Mesenchymal stem cell (in vitro differentiated cells and primary cell): ENCODE measurements around the gene NEK2.

Experiments used
- DNase-seq: peaks from one replicate; pipeline ENCODE4 v3.0.0-alpha.2; 2013
- H2AFZ ChIP-seq: one replicate; pipeline ENCODE4 v1.6.1; 2013; ENCODE audit warnings: low read depth, mild to moderate bottlenecking, control low read depth, inconsistent platforms, low read length, moderate library complexity
- H2AK5ac ChIP-seq: 2 replicates; pipeline ENCODE4 v1.6.1; 2013; ENCODE audit warnings: low read length, moderate library complexity, mild to moderate bottlenecking, inconsistent platforms; ENCODE audit not compliant: severe bottlenecking
- H2BK120ac ChIP-seq: one replicate; pipeline ENCODE4 v1.6.1; 2013; ENCODE audit warnings: low read depth, mild to moderate bottlenecking, inconsistent platforms, low read length, moderate library complexity
- H2BK12ac ChIP-seq, 2 experiments: one replicate each; pipeline ENCODE4 v1.6.1; 2013; ENCODE audit warnings: inconsistent platforms in 2 of 2, low read length in 2 of 2, mild to moderate bottlenecking in 2 of 2, moderate library complexity in 2 of 2, control low read depth in 1 of 2
- H2BK15ac ChIP-seq: one replicate; pipeline ENCODE4 v1.6.1; 2013; ENCODE audit warnings: mild to moderate bottlenecking, low read depth, inconsistent platforms; ENCODE audit not compliant: poor library complexity, severe bottlenecking
- H2BK5ac ChIP-seq: 2 replicates; pipeline ENCODE4 v1.6.1; 2013; ENCODE audit warnings: low read depth, mild to moderate bottlenecking, low read length, control low read depth, inconsistent platforms; ENCODE audit not compliant: poor library complexity, severe bottlenecking
- H3K14ac ChIP-seq, 2 experiments: one replicate each; pipeline ENCODE4 v1.6.1; 2013; ENCODE audit warnings: inconsistent platforms in 2 of 2, low read length in 2 of 2, control low read depth in 1 of 2, mild to moderate bottlenecking in 1 of 2, moderate library complexity in 1 of 2
- H3K18ac ChIP-seq, 2 experiments: one replicate each; pipeline ENCODE4 v1.6.1; 2013; ENCODE audit warnings: inconsistent platforms in 2 of 2, low read length in 2 of 2, control low read depth in 1 of 2, low read depth in 1 of 2, mild to moderate bottlenecking in 1 of 2
- H3K23ac ChIP-seq, 2 experiments: one replicate each; pipeline ENCODE4 v1.6.1; 2013; ENCODE audit warnings: inconsistent platforms in 2 of 2, low read length in 2 of 2, mild to moderate bottlenecking in 2 of 2, moderate library complexity in 2 of 2, control low read depth in 1 of 2
- H3K27ac ChIP-seq: 2 replicates; pipeline ENCODE4 v1.5.1; 2013; ENCODE audit warnings: mild to moderate bottlenecking, moderate library complexity, low read length, control low read depth, inconsistent platforms; ENCODE audit not compliant: poor library complexity, severe bottlenecking
- H3K27me3 ChIP-seq, 2 experiments: 2 replicates each; pipeline versions ENCODE4 v1.6.1 to v1.7.0; 2013; ENCODE audit warnings: low read length in 2 of 2, mild to moderate bottlenecking in 2 of 2, moderate library complexity in 2 of 2, control low read depth in 1 of 2, inconsistent platforms in 1 of 2; ENCODE audit not compliant: control insufficient read depth in 1 of 2, insufficient read depth in 1 of 2
- H3K36me3 ChIP-seq, 2 experiments: 2 replicates each; pipeline versions ENCODE4 v1.6.1 to v1.7.0; 2013; ENCODE audit warnings: low read length in 2 of 2, control low read depth in 1 of 2, inconsistent platforms in 1 of 2, low read depth in 1 of 2, mild to moderate bottlenecking in 1 of 2; ENCODE audit not compliant: insufficient read depth in 2 of 2, control insufficient read depth in 1 of 2
- H3K4ac ChIP-seq, 2 experiments: one replicate each; pipeline ENCODE4 v1.6.1; 2013; ENCODE audit warnings: inconsistent platforms in 2 of 2, low read length in 2 of 2, mild to moderate bottlenecking in 2 of 2, moderate library complexity in 2 of 2, control low read depth in 1 of 2, low read depth in 1 of 2
- H3K4me1 ChIP-seq: 2 replicates; pipeline ENCODE4 v1.6.1; 2013; ENCODE audit warnings: low read depth, low read length, control low read depth; ENCODE audit not compliant: control insufficient read depth, insufficient read depth
- H3K4me2 ChIP-seq: 2 replicates; pipeline ENCODE4 v1.6.1; 2013; ENCODE audit warnings: low read length, mild to moderate bottlenecking, inconsistent platforms; ENCODE audit not compliant: poor library complexity, severe bottlenecking
- H3K4me3 ChIP-seq, 2 experiments: 2 replicates each; pipeline versions ENCODE4 v1.5.1 to v1.7.0; 2013; ENCODE audit warnings: low read length in 2 of 2, mild to moderate bottlenecking in 2 of 2, control low read depth in 1 of 2, low read depth in 1 of 2; ENCODE audit not compliant: insufficient read depth in 1 of 2
- H3K79me1 ChIP-seq: replicated peaks from 2 replicates; pipeline ENCODE4 v1.6.1; 2013; ENCODE audit warnings: mild to moderate bottlenecking, control low read depth, low read length, inconsistent platforms; ENCODE audit not compliant: poor library complexity, severe bottlenecking
- H3K9ac ChIP-seq: 2 replicates; pipeline ENCODE4 v1.7.0; 2013; ENCODE audit warnings: mild to moderate bottlenecking, low read length, moderate library complexity
- H3K9me3 ChIP-seq: 2 replicates; pipeline ENCODE4 v1.7.0; 2013; ENCODE audit warnings: mild to moderate bottlenecking, low read length; ENCODE audit not compliant: control insufficient read depth
- H4K8ac ChIP-seq: one replicate; pipeline ENCODE4 v1.6.1; 2013; ENCODE audit warnings: inconsistent platforms, mild to moderate bottlenecking, low read length, moderate library complexity
- H4K91ac ChIP-seq: one replicate; pipeline ENCODE4 v1.6.1; 2013; ENCODE audit warnings: mild to moderate bottlenecking, low read length, inconsistent platforms
- WGBS: methylation state at CpG from one replicate; pipeline ENCODE4 v1.1.7; 2013; ENCODE audit warnings: mixed read lengths; 5-methylcytosine and 5-hydroxymethylcytosine counted together

The NEK2 gene

DNA sequence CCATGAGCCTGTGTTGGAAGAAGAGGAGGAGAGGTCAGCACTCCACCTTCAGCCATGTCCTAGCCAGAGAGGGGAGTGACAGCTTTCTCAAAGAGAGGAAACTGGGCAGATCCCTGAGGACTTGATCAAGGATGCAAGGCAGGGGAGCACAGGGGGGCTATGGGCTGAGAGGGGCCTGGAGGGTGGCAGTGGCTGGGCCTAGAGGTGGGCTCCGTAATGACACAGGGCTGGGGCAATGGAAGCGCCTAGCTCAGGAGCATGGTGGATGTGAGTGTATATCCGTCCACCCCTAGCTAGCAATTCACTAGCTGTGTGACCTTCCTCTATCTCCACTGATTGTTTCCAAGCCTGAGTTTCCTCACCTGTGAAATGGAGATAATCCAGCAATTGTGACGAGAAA is 32.6 kb downstream of the NEK2 start:
- Histone ChIP-seq H3K14ac (no peak overlapping the region), H2BK15ac (no peak overlapping the region), H3K9me3 (no peaks in the 10 kb centered on the region), H3K27me3 (no peaks in the 10 kb centered on the region), H3K23ac (no peak overlapping the region), H3K18ac (no peak overlapping the region), H2AFZ (no peak overlapping the region), H2BK12ac (no peak overlapping the region), H2BK5ac (no peak overlapping the region), H3K79me1 (peaks cover 2% of the 10 kb centered on the region), H3K4me2 (no peak overlapping the region), H4K91ac (no peak overlapping the region), H3K36me3 (no peaks in the 10 kb centered on the region), H3K9ac (no peak overlapping the region), H2AK5ac (peak overlapping the region; percentile 66), H3K27ac (no peak overlapping the region), H3K4ac (no peak overlapping the region), H3K4me3 (no peak overlapping the region), H2BK120ac (no peak overlapping the region), H3K4me1 (peaks cover 27% of the 10 kb centered on the region), H4K8ac (no peak overlapping the region)
- no peak for DNase-seq
- WGBS = 83% methylated on average over 1 of the region's 4 CpGs

DNA sequence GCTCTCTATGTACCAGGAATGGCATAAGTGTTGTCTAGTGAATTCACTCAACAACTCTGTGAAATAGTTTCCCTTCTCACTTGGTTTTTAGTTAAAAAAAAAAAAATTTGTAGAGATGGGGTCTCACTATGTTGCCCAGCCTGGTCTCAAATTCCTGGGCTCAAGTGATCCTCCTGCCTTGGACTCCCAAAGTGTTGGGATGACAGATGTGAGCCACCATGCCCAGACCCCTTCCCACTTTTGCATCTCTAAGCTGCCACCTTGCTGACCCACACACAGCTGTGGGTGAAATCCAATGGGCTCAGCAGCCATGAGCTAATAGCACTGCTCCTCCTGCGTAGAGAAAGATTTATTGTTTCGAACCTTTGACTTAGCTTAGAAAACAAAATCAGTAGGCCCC is 33.5 kb downstream of the NEK2 start:
- no peak for DNase-seq
- H3K14ac ChIP-seq = no peak overlapping the region

GRCh38 chr1:211641044-211641800 is 34.2 kb downstream of the NEK2 start:
- no peak overlapping the region for H3K9ac ChIP-seq
- no peak overlapping the region for H3K4me3 ChIP-seq
- DNase-seq = no peak
- 100% methylated on average over 8 of the region's 11 CpGs for WGBS
- H3K4me2 ChIP-seq = no peak overlapping the region
- H4K8ac ChIP-seq = no peak overlapping the region
- no peaks in the 10 kb centered on the region for H3K27me3 ChIP-seq
- H2AK5ac ChIP-seq = peak overlapping the region; percentile 29
- no peak overlapping the region for H3K18ac ChIP-seq
- H2BK12ac ChIP-seq = no peak overlapping the region
- H4K91ac ChIP-seq = no peak overlapping the region
- peaks cover 30% of the 10 kb centered on the region for H3K4me1 ChIP-seq
- no peak overlapping the region for H2BK5ac ChIP-seq
- no peak overlapping the region for H3K27ac ChIP-seq
- no peak overlapping the region for H3K14ac ChIP-seq
- no peak overlapping the region for H3K4ac ChIP-seq
- H2BK15ac ChIP-seq = no peak overlapping the region
- no peak overlapping the region for H2AFZ ChIP-seq
- H3K9me3 ChIP-seq = no peaks in the 10 kb centered on the region
- H3K36me3 ChIP-seq = no peaks in the 10 kb centered on the region
- H2BK120ac ChIP-seq = no peak overlapping the region
- no peak overlapping the region for H3K23ac ChIP-seq
- H3K79me1 ChIP-seq = peaks cover 2% of the 10 kb centered on the region

More for the DNA sequence above, 33.5 kb downstream of the NEK2 start:
- no peak overlapping the region for H2BK120ac ChIP-seq
- H3K9me3 ChIP-seq = no peaks in the 10 kb centered on the region
- no peak overlapping the region for H3K27ac ChIP-seq
- H4K91ac ChIP-seq = no peak overlapping the region
- H3K9ac ChIP-seq = no peak overlapping the region
- no peak overlapping the region for H2BK12ac ChIP-seq
- H2BK5ac ChIP-seq = no peak overlapping the region
- H3K4me1 ChIP-seq = peaks cover 27% of the 10 kb centered on the region
- H3K4me3 ChIP-seq = no peak overlapping the region
- H3K23ac ChIP-seq = no peak overlapping the region
- H4K8ac ChIP-seq = no peak overlapping the region
- peaks cover 2% of the 10 kb centered on the region for H3K79me1 ChIP-seq
- WGBS = 100% methylated on average over 2 of the region's 2 CpGs
- no peak overlapping the region for H2AK5ac ChIP-seq
- H3K18ac ChIP-seq = no peak overlapping the region
- H3K4ac ChIP-seq = no peak overlapping the region
- H2BK15ac ChIP-seq = no peak overlapping the region
- H3K36me3 ChIP-seq = no peaks in the 10 kb centered on the region
- no peaks in the 10 kb centered on the region for H3K27me3 ChIP-seq
- no peak overlapping the region for H2AFZ ChIP-seq
- no peak overlapping the region for H3K4me2 ChIP-seq

DNA sequence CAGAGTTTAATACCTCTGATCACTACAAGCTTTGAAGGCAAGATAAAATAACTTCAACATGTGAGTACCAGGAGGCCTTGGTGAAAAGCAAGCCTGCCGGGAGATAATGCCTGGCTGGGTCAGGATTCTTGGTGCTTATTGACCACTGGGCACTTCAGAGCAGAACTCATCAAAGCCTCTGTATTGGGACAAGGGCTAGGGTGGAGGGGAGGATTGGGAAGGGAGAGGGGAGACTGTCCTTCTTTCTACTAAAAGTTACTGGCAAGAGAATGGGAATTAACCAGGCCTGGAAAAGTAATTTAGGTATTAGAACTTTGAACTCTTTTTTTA is 35.2 kb downstream of the NEK2 start:
- no peak overlapping the region for H2AFZ ChIP-seq
- no peak overlapping the region for H3K18ac ChIP-seq
- H2BK12ac ChIP-seq = peak overlapping the region in 1 of 2 experiments; percentile 65
- DNase-seq = no peak
- H2BK15ac ChIP-seq = no peak overlapping the region
- no peak overlapping the region for H3K14ac ChIP-seq
- H3K27me3 ChIP-seq = no peaks in the 10 kb centered on the region
- no peaks in the 10 kb centered on the region for H3K9me3 ChIP-seq
- no peak overlapping the region for H3K23ac ChIP-seq
- H3K9ac ChIP-seq = no peak overlapping the region
- peak overlapping the region; percentile 43 for H3K4me2 ChIP-seq
- no peak overlapping the region for H4K91ac ChIP-seq
- peak overlapping the region in 1 of 2 experiments; percentile 5 for H3K4me3 ChIP-seq
- H2AK5ac ChIP-seq = peak overlapping the region; percentile 70
- no peak overlapping the region for H3K4ac ChIP-seq
- H4K8ac ChIP-seq = no peak overlapping the region
- no peaks in the 10 kb centered on the region for H3K36me3 ChIP-seq
- H3K79me1 ChIP-seq = peaks cover 2% of the 10 kb centered on the region
- H3K27ac ChIP-seq = peak overlapping the region; percentile 76
- WGBS = 83% methylated on average over 1 of the region's 1 CpG
- H3K4me1 ChIP-seq = peaks cover 26% of the 10 kb centered on the region
- no peak overlapping the region for H2BK120ac ChIP-seq
- peak overlapping the region; percentile 90 for H2BK5ac ChIP-seq
